H1 (cell line): ENCODE measurements around the gene CUEDC2. TPM values are rescaled to one million over a fixed set of nuclear protein-coding genes. Genes with fewer than 3 reads are reported as not detected.

Experiments used
- CTCF ChIA-PET: fragments of 300-600 bp; sonication (Branson Sonifier 250); formaldehyde crosslinking; loops from one replicate; lab custom pipeline; 2021; ENCODE audit not compliant: partially characterized antibody; lab: Charles Lee
- POLR2A ChIA-PET: fragments of 300-600 bp; sonication (Branson Sonifier 250); formaldehyde crosslinking; loops from one replicate; lab custom pipeline; 2021; ENCODE audit warnings: inconsistent platforms; ENCODE audit not compliant: partially characterized antibody; lab: Charles Lee
- DNase-seq, 2 experiments: peaks; one replicate each; pipeline versions ENCODE4 v3.0.0 to v3.0.0-alpha.2; 2010 to 2022; ENCODE audit warnings: low spot score in 2 of 2, low read depth in 1 of 2, mixed read lengths in 1 of 2
- FAIRE-seq: peaks from 2 replicates; lab custom pipeline; 2011; peaks lifted over from hg19 to GRCh38; lab: Jason Lieb, UNC
- H2AFZ ChIP-seq: 2 replicates; pipeline ENCODE4 v1.8.1; 2012; ENCODE audit warnings: low read length, inconsistent platforms
- H2AK5ac ChIP-seq: 2 replicates; pipeline ENCODE4 v1.6.1; 2013; ENCODE audit warnings: low read depth, low read length
- H2BK120ac ChIP-seq: replicated peaks from 2 replicates; pipeline ENCODE3; 2013; ENCODE audit warnings: low read depth, low read length, inconsistent platforms
- H2BK12ac ChIP-seq: 2 replicates; pipeline ENCODE4 v1.6.1; 2013; ENCODE audit warnings: low read depth, low read length
- H2BK15ac ChIP-seq: 2 replicates; pipeline ENCODE4 v1.6.1; 2013; ENCODE audit warnings: low read length
- H2BK20ac ChIP-seq: 2 replicates; pipeline ENCODE4 v1.6.1; 2013; ENCODE audit warnings: low read length
- H2BK5ac ChIP-seq: 2 replicates; pipeline ENCODE4 v1.6.1; 2013; ENCODE audit warnings: low read depth, low read length
- H3K14ac ChIP-seq: 2 replicates; pipeline ENCODE4 v1.6.1; 2013; ENCODE audit warnings: inconsistent platforms; ENCODE audit not compliant: insufficient read length
- H3K18ac ChIP-seq: 2 replicates; pipeline ENCODE4 v1.6.1; 2013; ENCODE audit warnings: low read length; ENCODE audit errors: extremely low read depth
- H3K23ac ChIP-seq: 2 replicates; pipeline ENCODE4 v1.6.1; 2013; ENCODE audit warnings: inconsistent platforms; ENCODE audit not compliant: insufficient read length
- H3K23me2 ChIP-seq: 2 replicates; pipeline ENCODE4 v1.6.1; 2013; ENCODE audit warnings: low read depth, low read length
- H3K27ac ChIP-seq: 2 replicates; pipeline ENCODE4 v1.6.1; 2011; ENCODE audit warnings: low read depth, low read length, inconsistent platforms
- H3K27me3 ChIP-seq, 4 experiments: replicated peaks in 1 of 4; 1 replicate in 1 of 4; 2 replicates in 3 of 4; pipeline versions ENCODE4 v1.6.1 to v1.8.1; 2011 to 2013; ENCODE audit warnings: low read length in 3 of 4, mild to moderate bottlenecking in 3 of 4, inconsistent platforms in 2 of 4, mixed read lengths in 2 of 4, moderate library complexity in 1 of 4; ENCODE audit not compliant: control insufficient read depth in 3 of 4, insufficient read depth in 3 of 4; ENCODE audit errors: extremely low read depth in 1 of 4
- H3K36me3 ChIP-seq, 4 experiments: 2 replicates each; pipeline versions ENCODE4 v1.6.1 to v1.8.1; 2011 to 2013; ENCODE audit warnings: mild to moderate bottlenecking in 4 of 4, low read length in 3 of 4, moderate library complexity in 2 of 4, control low read depth in 1 of 4, inconsistent platforms in 1 of 4; ENCODE audit not compliant: insufficient read depth in 4 of 4, control insufficient read depth in 2 of 4
- H3K4ac ChIP-seq: replicated peaks from 2 replicates; pipeline ENCODE3; 2013; ENCODE audit warnings: low read length, low read depth, mixed read lengths, inconsistent platforms; ENCODE audit not compliant: insufficient read length
- H3K4me1 ChIP-seq, 4 experiments: replicated peaks in 1 of 4; 1 replicate in 1 of 4; 2 replicates in 3 of 4; pipeline versions ENCODE4 v1.6.1 to v1.8.1; 2011 to 2013; ENCODE audit warnings: low read length in 3 of 4, inconsistent platforms in 2 of 4, mixed read lengths in 1 of 4; ENCODE audit not compliant: insufficient read depth in 4 of 4, control insufficient read depth in 3 of 4
- H3K4me2 ChIP-seq, 2 experiments: 2 replicates each; pipeline versions ENCODE4 v1.6.1 to v1.8.1; 2011 to 2013; ENCODE audit warnings: low read depth in 2 of 2, low read length in 2 of 2, control low read depth in 1 of 2, inconsistent platforms in 1 of 2, mild to moderate bottlenecking in 1 of 2; ENCODE audit not compliant: insufficient read depth in 1 of 2
- H3K4me3 ChIP-seq, 4 experiments: fragments of 200-600, 300-600 bp in 1 of 4; sonication (generic), shearing (Covaris generic), sonication (Bioruptor Twin) in 1 of 4; 2 replicates each; pipeline versions ENCODE4 v1.5.1 to v1.8.1; 2011 to 2016; ENCODE audit warnings: low read length in 4 of 4, low read depth in 3 of 4, control low read depth in 2 of 4, inconsistent platforms in 2 of 4, mild to moderate bottlenecking in 2 of 4, mixed read lengths in 1 of 4, moderate library complexity in 1 of 4; ENCODE audit not compliant: insufficient read depth in 2 of 4; ENCODE audit errors: extremely low read depth in 1 of 4
- H3K56ac ChIP-seq: replicated peaks from 2 replicates; pipeline ENCODE3; 2013; ENCODE audit warnings: low read depth, mild to moderate bottlenecking, mixed read lengths, low read length, inconsistent platforms; ENCODE audit not compliant: insufficient read length
- H3K79me1 ChIP-seq: 2 replicates; pipeline ENCODE4 v1.6.1; 2013; ENCODE audit warnings: low read depth, low read length, control low read depth
- H3K79me2 ChIP-seq, 2 experiments: 2 replicates each; pipeline versions ENCODE4 v1.6.1 to v1.8.1; 2012 to 2013; ENCODE audit warnings: low read length in 2 of 2, mild to moderate bottlenecking in 2 of 2, inconsistent platforms in 1 of 2; ENCODE audit not compliant: insufficient read depth in 2 of 2, control insufficient read depth in 1 of 2
- H3K9ac ChIP-seq, 4 experiments: replicated peaks in 1 of 4; 1 replicate in 1 of 4; 2 replicates in 3 of 4; pipeline versions ENCODE4 v1.6.1 to v1.8.1; 2011 to 2013; ENCODE audit warnings: low read depth in 3 of 4, low read length in 3 of 4, control low read depth in 2 of 4, mild to moderate bottlenecking in 2 of 4, moderate library complexity in 2 of 4, inconsistent platforms in 1 of 4; ENCODE audit errors: extremely low read depth in 1 of 4
- H3K9me3 ChIP-seq, 2 experiments: 2 replicates each; pipeline versions ENCODE4 v1.6.1 to v1.8.1; 2012 to 2013; ENCODE audit warnings: mild to moderate bottlenecking in 2 of 2, moderate library complexity in 2 of 2, control low read depth in 1 of 2, inconsistent platforms in 1 of 2, low read depth in 1 of 2, low read length in 1 of 2, mixed read lengths in 1 of 2; ENCODE audit not compliant: insufficient read depth in 2 of 2
- H4K20me1 ChIP-seq, 2 experiments: replicated peaks in 1 of 2; 2 replicates each; pipeline versions ENCODE3 to v1.8.1; 2011 to 2013; ENCODE audit warnings: inconsistent platforms in 2 of 2, low read length in 2 of 2, mild to moderate bottlenecking in 1 of 2; ENCODE audit not compliant: insufficient read depth in 2 of 2, control insufficient read depth in 1 of 2
- H4K5ac ChIP-seq: 2 replicates; pipeline ENCODE4 v1.6.1; 2013; ENCODE audit warnings: low read length, low read depth, mixed read lengths, inconsistent platforms; ENCODE audit not compliant: insufficient read length
- H4K8ac ChIP-seq: 2 replicates; pipeline ENCODE4 v1.8.0; 2013; ENCODE audit warnings: mild to moderate bottlenecking, moderate library complexity, low read length, inconsistent platforms; ENCODE audit not compliant: insufficient read depth; ENCODE audit errors: extremely low read depth
- H4K91ac ChIP-seq: replicated peaks from 2 replicates; pipeline ENCODE3; 2013; ENCODE audit warnings: low read length, mixed read lengths, inconsistent platforms; ENCODE audit not compliant: insufficient read length
- ATF2 ChIP-seq: IDR thresholded peaks from 2 replicates; pipeline ENCODE4 v1.6.1; 2012; ENCODE audit warnings: low read length, inconsistent platforms
- CEBPB ChIP-seq: IDR thresholded peaks from 2 replicates; pipeline ENCODE4 v1.6.1; 2012; ENCODE audit warnings: low read depth, low read length
- CREB1 ChIP-seq: IDR thresholded peaks from 2 replicates; pipeline ENCODE4 v1.6.1; 2012; ENCODE audit warnings: inconsistent platforms
- EZH2 ChIP-seq: fragments of 200-600 bp; sonication (generic); IDR thresholded peaks from 2 replicates; pipeline ENCODE4 v1.7.1; 2012; ENCODE audit warnings: low read depth, mild to moderate bottlenecking, moderate library complexity, low read length, inconsistent platforms; ENCODE audit not compliant: severe bottlenecking
- FOSL1 ChIP-seq: IDR thresholded peaks from 2 replicates; pipeline ENCODE4 v1.6.1; 2011; ENCODE audit warnings: mild to moderate bottlenecking, low read depth, low read length, moderate library complexity; ENCODE audit not compliant: insufficient read depth
- RAD21 ChIP-seq, 2 experiments: IDR thresholded peaks in 1 of 2; conservative IDR thresholded peaks in 1 of 2; 2 replicates each; pipeline ENCODE4 v1.6.1; 2011; ENCODE audit warnings: low read depth in 2 of 2, low read length in 2 of 2, improper control_type of control experiment in 1 of 2, inconsistent platforms in 1 of 2, mild to moderate bottlenecking in 1 of 2, moderate library complexity in 1 of 2
- SP4 ChIP-seq: IDR thresholded peaks from 2 replicates; pipeline ENCODE4 v1.6.1; 2012; ENCODE audit warnings: low read length, inconsistent platforms
- SRF ChIP-seq: IDR thresholded peaks from 2 replicates; pipeline ENCODE4 v1.6.1; 2011; ENCODE audit warnings: mild to moderate bottlenecking, low read depth, low read length, moderate library complexity
- SUZ12 ChIP-seq: fragments of 200-600 bp; sonication (generic); IDR thresholded peaks from 2 replicates; pipeline ENCODE4 v1.6.1; 2012; ENCODE audit warnings: mild to moderate bottlenecking, inconsistent platforms, low read length, moderate library complexity, mixed read lengths
- WGBS, 2 experiments: shearing (Covaris generic) in 1 of 2; methylation state at CpG; one replicate each; pipeline versions ENCODE4 v1.1.6 to v1.1.7; 2013 to 2015; ENCODE audit warnings: low lambda C conversion rate in 2 of 2, mixed read lengths in 2 of 2, inconsistent platforms in 1 of 2, low coverage in 1 of 2, missing lambda C conversion rate in 1 of 2; ENCODE audit not compliant: insufficient replicate concordance in 2 of 2, insufficient coverage in 1 of 2, insufficient read length in 1 of 2; ENCODE audit errors: extremely low coverage in 1 of 2, missing lambda C conversion rate in 1 of 2; 5-methylcytosine and 5-hydroxymethylcytosine counted together
- polyA plus RNA-seq, 7 experiments: library from polyadenylated mRNA; depleted of rRNA in 3 of 7; stranded (reverse) in 5 of 7; unstranded in 2 of 7; fragments of >200 nt in 5 of 7; fragments of 200-250 nt in 2 of 7; gene quantifications; 1 replicate in 5 of 7; 2 replicates in 1 of 7; 4 replicates in 1 of 7; pipeline versions ENCODE4 v1.2.1 to v1.2.3, GENCODE V29; 2011 to 2013; ENCODE audit warnings: missing spikeins in 2 of 7, mixed read lengths in 2 of 7
- total RNA-seq: library from RNA; stranded (reverse); fragmentation: NEBNext Ultra II Directional; extraction: Animal tissue kit (Norgen Biotek cat#: 25700); gene quantifications from 2 replicates; pipeline ENCODE4 v1.2.1, GENCODE V29; 2021

CUEDC2 gene
- total and polyA plus RNA-seq, 2 of the 8 experiments (the other 6 are each of a cell fraction or from before 2014, with no cell fraction given) = 41.7 to 55.2 TPM

DNA sequence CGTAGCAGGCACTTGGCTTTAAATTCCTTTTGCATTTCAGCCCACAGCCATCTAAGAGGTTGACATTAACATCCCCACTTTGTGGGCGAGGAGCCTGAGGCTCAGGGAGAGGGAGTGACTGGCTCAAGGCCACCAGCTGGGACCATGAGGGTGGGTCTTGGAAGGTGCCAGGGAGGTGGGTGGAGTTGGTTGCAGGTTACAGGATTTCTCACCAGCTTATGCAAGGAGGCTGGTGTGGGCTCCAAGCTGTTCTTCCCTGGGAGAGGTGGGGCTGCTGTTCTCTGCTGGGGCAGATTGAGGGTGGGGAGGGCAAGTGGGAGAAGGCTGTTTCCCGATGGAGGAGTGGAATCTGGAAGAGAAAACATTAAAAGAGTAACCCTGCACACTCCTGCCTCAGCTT lies 33.1 kb upstream of the CUEDC2 start:
- no peak for FAIRE-seq
- POLR2A ChIA-PET = interaction anchor here (0.7 to 2.4 kb wide), 4 partner anchors 9 to 114 kb away, joined by 3 to 6 read pairs (median 4); partner anchors contain the start of gene FBXL15

More for the DNA sequence above, 33.1 kb upstream of the CUEDC2 start:
- H3K79me2 ChIP-seq = no peaks in the 10 kb centered on the region
- DNase-seq = no peak
- H3K18ac ChIP-seq = no peak overlapping the region
- H2BK120ac ChIP-seq = no peak overlapping the region
- H3K4me1 ChIP-seq = peaks cover 8 to 24% (median 13%) of the 10 kb centered on the region in 4 experiments
- H3K4me3 ChIP-seq = no peak overlapping the region
- no peak overlapping the region for H3K4me2 ChIP-seq
- H4K5ac ChIP-seq = no peak overlapping the region
- H3K27me3 ChIP-seq = peaks cover 0 to 5% (median 0%) of the 10 kb centered on the region in 4 experiments; a peak in 1 of 7 replicates
- no peak overlapping the region for H2BK20ac ChIP-seq
- peaks cover 0 to 6% (median 2%) of the 10 kb centered on the region in 4 experiments; a peak in 3 of 8 replicates for H3K36me3 ChIP-seq
- H4K20me1 ChIP-seq = no peaks in the 10 kb centered on the region
- no peak overlapping the region for H3K14ac ChIP-seq
- no peak overlapping the region for H2BK5ac ChIP-seq
- H2BK15ac ChIP-seq = no peak overlapping the region
- H3K56ac ChIP-seq = no peak overlapping the region
- H3K23me2 ChIP-seq = peaks cover 5% of the 10 kb centered on the region; the same call in 1 of the 2 replicates
- H2BK12ac ChIP-seq = no peak overlapping the region
- H2AK5ac ChIP-seq = no peak overlapping the region
- no peak overlapping the region for H3K27ac ChIP-seq
- H2AFZ ChIP-seq = no peak overlapping the region
- H4K91ac ChIP-seq = no peak overlapping the region
- no peaks in the 10 kb centered on the region; the same call in 1 of the 2 replicates for H3K79me1 ChIP-seq
- no peak overlapping the region for H3K4ac ChIP-seq
- no peaks in the 10 kb centered on the region for H3K9me3 ChIP-seq
- no peak overlapping the region for H3K23ac ChIP-seq
- TF ChIP-seq FOSL1 (no peak), RAD21 (IDR thresholded peaks at IDR 0.05 in 1 of 2, conservative IDR thresholded peaks at IDR 0.05 in 1 of 2; ENCODE audit: low read depth in 2 of 2, low read length in 2 of 2) (no peak), EZH2 (no peak), ATF2 (no peak), CREB1 (no peak), SP4 (no peak), SUZ12 (no peak), SRF (no peak), CEBPB (no peak)
- no peak overlapping the region for H3K9ac ChIP-seq
- CTCF ChIA-PET = interaction anchor here (0.6 to 1.8 kb wide), 7 partner anchors 9 to 296 kb away, joined by 3 to 10 read pairs (median 4); no protein-coding TSS in a partner anchor
- 81% methylated on average over 3 of the region's 3 CpGs; no CpG with 5 or more reads in 1 of the 2 experiments for WGBS, 2 experiments
- no peak overlapping the region for H4K8ac ChIP-seq
